Measurements from ENCODE around the gene EPC2.

EPC2 gene

DNA sequence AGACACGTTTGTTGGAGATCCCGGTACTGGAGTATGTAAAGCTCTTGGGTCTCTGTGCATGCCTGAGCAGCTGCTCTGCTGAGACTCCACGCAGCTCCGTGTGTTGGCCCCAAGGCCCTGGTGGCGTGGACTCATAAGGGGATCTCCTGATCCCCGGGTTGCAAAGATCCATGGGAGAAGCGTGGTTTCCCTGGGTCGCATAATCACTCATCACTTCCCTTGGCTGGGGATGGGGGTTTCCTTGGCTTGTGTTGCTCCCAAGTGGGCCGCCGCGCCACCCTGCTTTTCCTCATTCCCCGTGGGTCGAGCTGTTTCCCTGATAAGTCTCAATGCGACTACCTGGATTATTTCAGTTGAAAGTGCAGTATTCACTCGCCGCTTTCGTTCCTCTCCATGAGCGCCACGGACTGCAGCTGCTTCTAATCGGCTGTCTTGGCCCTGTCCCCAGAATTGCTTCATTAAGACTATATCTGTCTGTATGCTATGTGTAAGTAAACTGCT is 76.0 kb downstream of the EPC2 start:
- no peak overlapping the region for H3K27ac ChIP-seq (ENCODE audit: insufficient read depth, low read depth, low read length, poor library complexity, severe bottlenecking)
- no peaks in the 10 kb centered on the region for H3K36me3 ChIP-seq (ENCODE audit: control insufficient read depth, insufficient read depth, low read length)
- no peaks in the 10 kb centered on the region for H3K9me3 ChIP-seq (ENCODE audit: control insufficient read depth, low read length)
- no peaks in the 10 kb centered on the region for H3K27me3 ChIP-seq (ENCODE audit: control insufficient read depth, insufficient read depth, low read length, poor library complexity, severe bottlenecking)
- peaks cover 5% of the 10 kb centered on the region for H3K4me1 ChIP-seq (ENCODE audit: control insufficient read depth, insufficient read depth, low read length)
- WGBS, 2 experiments: 94 to 95% methylated on average over 20 of the region's 20 CpGs
- H3K4me3 ChIP-seq (ENCODE audit: insufficient read depth, low read depth, low read length): no peak overlapping the region

- H3K27ac ChIP-seq (ENCODE audit: insufficient read depth, low read depth, low read length, poor library complexity, severe bottlenecking): no peak overlapping the region
- no peaks in the 10 kb centered on the region for H3K9me3 ChIP-seq (ENCODE audit: control insufficient read depth, low read length)
- no peaks in the 10 kb centered on the region for H3K36me3 ChIP-seq (ENCODE audit: control insufficient read depth, insufficient read depth, low read length)
- peaks cover 5% of the 10 kb centered on the region for H3K4me1 ChIP-seq (ENCODE audit: control insufficient read depth, insufficient read depth, low read length)
- H3K4me3 ChIP-seq (ENCODE audit: insufficient read depth, low read depth, low read length): no peak overlapping the region
- no peaks in the 10 kb centered on the region for H3K27me3 ChIP-seq (ENCODE audit: control insufficient read depth, insufficient read depth, low read length, poor library complexity, severe bottlenecking)
Observed at GRCh38 chr2:148721520-148721931, 77.0 kb downstream of the EPC2 start.

GRCh38 chr2:148721991-148722777 is 77.6 kb downstream of the EPC2 start:
- Histone ChIP-seq H3K36me3 (ENCODE audit: control insufficient read depth, insufficient read depth, low read length) (no peaks in the 10 kb centered on the region), H3K27me3 (ENCODE audit: control insufficient read depth, insufficient read depth, low read length, poor library complexity, severe bottlenecking) (no peaks in the 10 kb centered on the region), H3K4me3 (ENCODE audit: insufficient read depth, low read depth, low read length) (no peak overlapping the region), H3K9me3 (ENCODE audit: control insufficient read depth, low read length) (no peaks in the 10 kb centered on the region), H3K27ac (ENCODE audit: insufficient read depth, low read depth, low read length, poor library complexity, severe bottlenecking) (no peak overlapping the region), H3K4me1 (ENCODE audit: control insufficient read depth, insufficient read depth, low read length) (peaks cover 5% of the 10 kb centered on the region)
- 58 to 69% methylated on average over 5 of the region's 5 CpGs for WGBS, 2 experiments

DNA sequence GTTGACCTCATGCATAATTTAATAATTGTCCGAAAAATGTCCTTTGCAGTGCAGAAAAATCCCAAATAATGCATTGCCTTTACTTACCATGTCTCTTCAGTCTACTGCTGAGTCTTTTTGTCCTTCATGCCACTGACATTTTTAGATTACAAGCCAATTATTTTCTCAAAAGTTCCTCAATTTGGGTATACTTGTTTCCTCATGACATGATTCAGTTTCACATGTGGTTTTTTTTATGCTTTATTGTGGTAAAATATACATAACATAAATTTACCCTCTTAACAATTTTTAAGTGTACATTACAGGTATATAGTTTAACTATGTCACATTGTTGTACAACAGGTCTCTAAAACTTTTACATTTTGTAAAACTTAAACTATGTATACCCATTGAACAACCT is 81.0 kb downstream of the EPC2 start:
- Histone ChIP-seq H3K27me3 (ENCODE audit: control insufficient read depth, insufficient read depth, low read length, poor library complexity, severe bottlenecking) (no peaks in the 10 kb centered on the region), H3K4me3 (ENCODE audit: insufficient read depth, low read depth, low read length) (no peak overlapping the region), H3K27ac (ENCODE audit: insufficient read depth, low read depth, low read length, poor library complexity, severe bottlenecking) (no peak overlapping the region), H3K36me3 (ENCODE audit: control insufficient read depth, insufficient read depth, low read length) (no peaks in the 10 kb centered on the region), H3K4me1 (ENCODE audit: control insufficient read depth, insufficient read depth, low read length) (peaks cover 5% of the 10 kb centered on the region), H3K9me3 (ENCODE audit: control insufficient read depth, low read length) (no peaks in the 10 kb centered on the region)
- WGBS, 2 experiments: 92 to 93% methylated on average over 1 of the region's 1 CpG

DNA sequence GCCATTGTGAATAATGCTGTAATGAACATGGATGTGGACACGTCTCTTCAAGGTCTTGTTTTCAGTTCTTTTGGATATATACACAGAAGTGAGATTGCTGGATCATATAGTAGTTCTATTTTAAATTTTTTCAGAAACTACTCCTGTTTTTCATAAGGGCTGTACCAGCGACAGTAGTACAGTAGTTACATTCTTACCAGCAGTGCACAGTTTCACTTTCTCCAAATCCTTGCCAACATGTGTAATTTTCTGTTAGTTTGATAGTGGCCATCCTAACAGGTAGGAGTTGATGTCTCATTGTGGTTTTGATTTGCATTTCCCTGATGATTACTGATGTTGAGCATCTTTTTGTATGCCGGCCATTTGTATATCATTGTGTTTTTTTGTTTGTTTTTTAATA is 81.7 kb downstream of the EPC2 start:
- 84 to 92% methylated on average over 2 of the region's 3 CpGs for WGBS, 2 experiments
- no peak overlapping the region for H3K27ac ChIP-seq (ENCODE audit: insufficient read depth, low read depth, low read length, poor library complexity, severe bottlenecking)
- H3K4me1 ChIP-seq (ENCODE audit: control insufficient read depth, insufficient read depth, low read length): peaks cover 5% of the 10 kb centered on the region
- no peak overlapping the region for H3K4me3 ChIP-seq (ENCODE audit: insufficient read depth, low read depth, low read length)
- no peaks in the 10 kb centered on the region for H3K9me3 ChIP-seq (ENCODE audit: control insufficient read depth, low read length)
- no peaks in the 10 kb centered on the region for H3K27me3 ChIP-seq (ENCODE audit: control insufficient read depth, insufficient read depth, low read length, poor library complexity, severe bottlenecking)
- no peaks in the 10 kb centered on the region for H3K36me3 ChIP-seq (ENCODE audit: control insufficient read depth, insufficient read depth, low read length)

GRCh38 chr2:148730085-148730484 is 85.5 kb downstream of the EPC2 start:
- H3K27ac ChIP-seq (ENCODE audit: insufficient read depth, low read depth, low read length, poor library complexity, severe bottlenecking): no peak overlapping the region
- no peaks in the 10 kb centered on the region for H3K9me3 ChIP-seq (ENCODE audit: control insufficient read depth, low read length)
- H3K36me3 ChIP-seq (ENCODE audit: control insufficient read depth, insufficient read depth, low read length): no peaks in the 10 kb centered on the region
- H3K27me3 ChIP-seq (ENCODE audit: control insufficient read depth, insufficient read depth, low read length, poor library complexity, severe bottlenecking): no peaks in the 10 kb centered on the region
- no peak overlapping the region for H3K4me3 ChIP-seq (ENCODE audit: insufficient read depth, low read depth, low read length)
- no peaks in the 10 kb centered on the region for H3K4me1 ChIP-seq (ENCODE audit: control insufficient read depth, insufficient read depth, low read length)

DNA sequence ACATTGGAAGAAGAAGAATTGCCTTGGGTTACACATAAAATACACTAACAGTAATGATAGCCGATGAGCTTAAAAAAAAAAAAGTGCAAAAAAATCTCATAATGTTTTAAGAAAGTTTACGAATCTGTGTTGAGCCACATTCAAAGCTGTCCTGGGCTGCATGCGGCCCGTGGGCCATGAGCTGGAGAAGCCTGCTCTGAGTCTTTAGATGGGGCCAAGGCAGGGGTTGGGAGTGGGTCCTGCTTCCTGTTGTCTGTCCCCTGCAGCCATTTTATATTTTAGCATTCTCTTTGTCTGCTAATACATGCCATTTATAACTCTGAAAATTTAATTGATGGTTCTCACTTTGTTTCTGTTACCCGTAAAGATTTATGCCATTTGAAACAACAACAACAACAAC is 93.2 kb downstream of the EPC2 start:
- Histone ChIP-seq H3K27me3 (ENCODE audit: control insufficient read depth, insufficient read depth, low read length, poor library complexity, severe bottlenecking) (no peaks in the 10 kb centered on the region), H3K27ac (ENCODE audit: insufficient read depth, low read depth, low read length, poor library complexity, severe bottlenecking) (no peak overlapping the region), H3K4me3 (ENCODE audit: insufficient read depth, low read depth, low read length) (no peak overlapping the region), H3K9me3 (ENCODE audit: control insufficient read depth, low read length) (no peaks in the 10 kb centered on the region), H3K36me3 (ENCODE audit: control insufficient read depth, insufficient read depth, low read length) (no peaks in the 10 kb centered on the region), H3K4me1 (ENCODE audit: control insufficient read depth, insufficient read depth, low read length) (no peaks in the 10 kb centered on the region)
- WGBS, 2 experiments: 93 to 96% methylated on average over 4 of the region's 5 CpGs

DNA sequence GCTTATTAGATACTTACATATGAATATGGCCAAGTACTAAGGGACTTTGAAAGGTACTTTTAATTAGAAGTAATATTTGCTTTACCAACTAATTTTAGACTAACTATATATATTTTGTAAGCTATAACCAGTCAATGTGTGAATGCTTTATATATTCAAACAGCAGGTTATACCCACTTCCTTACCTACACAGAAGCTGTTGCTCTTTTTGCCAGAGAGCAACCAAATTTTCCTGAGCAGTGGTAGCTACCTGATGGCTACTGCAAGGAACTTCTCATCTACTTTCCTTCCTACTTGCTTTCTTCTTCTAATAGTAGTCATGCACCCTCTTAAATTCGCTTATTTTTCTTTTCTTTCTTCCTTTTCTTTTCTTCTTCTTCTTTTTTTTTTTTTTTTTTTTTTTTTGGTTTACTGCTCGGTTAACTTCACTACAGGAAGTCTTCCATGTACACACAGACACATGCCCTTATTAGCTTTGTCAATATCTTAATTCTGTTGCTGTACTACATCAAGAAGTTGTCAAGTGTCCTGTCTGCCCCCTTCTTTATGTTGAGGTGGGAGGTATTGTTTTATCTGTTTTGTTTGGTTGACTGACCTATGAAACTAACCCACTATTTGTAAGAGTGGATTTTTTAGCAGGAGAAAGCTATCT is 95.0 kb downstream of the EPC2 start:
- Histone ChIP-seq H3K4me3 (ENCODE audit: insufficient read depth, low read depth, low read length) (no peak overlapping the region), H3K27me3 (ENCODE audit: control insufficient read depth, insufficient read depth, low read length, poor library complexity, severe bottlenecking) (no peaks in the 10 kb centered on the region), H3K9me3 (ENCODE audit: control insufficient read depth, low read length) (no peaks in the 10 kb centered on the region), H3K36me3 (ENCODE audit: control insufficient read depth, insufficient read depth, low read length) (no peaks in the 10 kb centered on the region), H3K27ac (ENCODE audit: insufficient read depth, low read depth, low read length, poor library complexity, severe bottlenecking) (no peak overlapping the region), H3K4me1 (ENCODE audit: control insufficient read depth, insufficient read depth, low read length) (no peaks in the 10 kb centered on the region)
- WGBS, 2 experiments: 90 to 91% methylated on average over 1 of the region's 2 CpGs

DNA sequence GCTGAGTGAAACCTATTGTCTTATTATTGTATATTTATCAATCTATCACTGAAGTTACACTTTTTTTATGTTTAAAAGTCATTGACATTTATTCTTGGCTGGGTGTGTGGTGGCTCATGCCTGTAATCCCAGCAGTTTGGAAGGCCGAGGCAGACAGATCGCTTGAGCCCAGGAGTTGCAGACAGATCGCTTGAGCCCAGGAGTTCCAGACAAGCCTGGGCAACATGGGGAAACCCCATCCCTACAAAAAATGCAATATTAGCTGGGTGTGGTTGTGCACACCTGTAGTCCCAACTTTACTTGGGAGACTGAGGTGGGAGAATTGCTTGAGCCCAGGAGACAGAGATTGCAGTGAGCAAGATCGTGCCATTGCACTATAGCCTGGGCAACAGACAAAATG is 97.8 kb downstream of the EPC2 start:
- Histone ChIP-seq H3K4me3 (ENCODE audit: insufficient read depth, low read depth, low read length) (no peak overlapping the region), H3K36me3 (ENCODE audit: control insufficient read depth, insufficient read depth, low read length) (no peaks in the 10 kb centered on the region), H3K4me1 (ENCODE audit: control insufficient read depth, insufficient read depth, low read length) (no peaks in the 10 kb centered on the region), H3K27me3 (ENCODE audit: control insufficient read depth, insufficient read depth, low read length, poor library complexity, severe bottlenecking) (no peaks in the 10 kb centered on the region), H3K9me3 (ENCODE audit: control insufficient read depth, low read length) (no peaks in the 10 kb centered on the region), H3K27ac (ENCODE audit: insufficient read depth, low read depth, low read length, poor library complexity, severe bottlenecking) (no peak overlapping the region)
- 92 to 97% methylated on average over 4 of the region's 4 CpGs for WGBS, 2 experiments

DNA sequence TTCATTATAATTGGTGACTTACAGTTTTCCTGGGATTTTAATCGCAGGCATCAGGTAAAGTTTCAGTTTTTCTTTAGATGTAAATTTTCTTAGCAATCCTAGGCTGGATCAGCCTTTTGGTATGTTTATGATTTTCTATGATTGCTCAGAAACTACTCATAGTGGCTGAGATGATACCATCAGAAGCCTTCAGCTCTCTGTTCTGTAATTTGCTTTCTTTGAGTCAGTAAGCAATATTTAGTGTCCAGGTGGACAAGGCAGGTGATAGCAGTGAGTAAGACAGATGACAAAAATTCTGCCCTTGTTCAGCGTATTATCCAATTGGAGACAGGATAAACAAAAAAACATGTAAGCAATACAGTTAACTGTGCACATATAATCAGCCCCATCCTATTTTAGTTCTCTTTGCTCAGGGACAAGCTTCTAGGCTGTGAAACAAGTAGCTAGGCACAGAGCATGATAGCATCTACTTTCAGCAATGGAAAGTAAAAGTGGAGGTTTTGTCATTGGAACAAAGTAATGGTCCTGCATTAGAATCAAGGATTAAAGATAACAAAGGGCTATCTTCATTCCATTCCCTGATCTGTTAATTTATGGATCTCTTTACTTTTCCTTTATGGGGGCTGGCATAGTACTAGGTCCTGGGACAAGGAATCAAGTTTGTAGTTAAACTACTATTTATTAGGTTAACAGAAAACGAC is 100.8 kb downstream of the EPC2 start:
- WGBS, 2 experiments: 89 to 100% methylated on average over 3 of the region's 3 CpGs
- no peak overlapping the region for H3K4me3 ChIP-seq (ENCODE audit: insufficient read depth, low read depth, low read length)
- no peaks in the 10 kb centered on the region for H3K36me3 ChIP-seq (ENCODE audit: control insufficient read depth, insufficient read depth, low read length)
- H3K27me3 ChIP-seq (ENCODE audit: control insufficient read depth, insufficient read depth, low read length, poor library complexity, severe bottlenecking): no peaks in the 10 kb centered on the region
- no peaks in the 10 kb centered on the region for H3K4me1 ChIP-seq (ENCODE audit: control insufficient read depth, insufficient read depth, low read length)
- no peaks in the 10 kb centered on the region for H3K9me3 ChIP-seq (ENCODE audit: control insufficient read depth, low read length)
- H3K27ac ChIP-seq (ENCODE audit: insufficient read depth, low read depth, low read length, poor library complexity, severe bottlenecking): no peak overlapping the region

All from ectodermal cell (in vitro differentiated cells).